HG02852 (cell line): ENCODE data around the gene ADRM1.

Experiments used
- ATAC-seq: cut with Tn5 transposase; IDR thresholded peaks from one replicate; pipeline ENCODE4 v1.9.1; 2021; ENCODE audit warnings: mild to moderate bottlenecking, moderate library complexity; ENCODE audit not compliant: unreplicated experiment

ADRM1 gene

DNA sequence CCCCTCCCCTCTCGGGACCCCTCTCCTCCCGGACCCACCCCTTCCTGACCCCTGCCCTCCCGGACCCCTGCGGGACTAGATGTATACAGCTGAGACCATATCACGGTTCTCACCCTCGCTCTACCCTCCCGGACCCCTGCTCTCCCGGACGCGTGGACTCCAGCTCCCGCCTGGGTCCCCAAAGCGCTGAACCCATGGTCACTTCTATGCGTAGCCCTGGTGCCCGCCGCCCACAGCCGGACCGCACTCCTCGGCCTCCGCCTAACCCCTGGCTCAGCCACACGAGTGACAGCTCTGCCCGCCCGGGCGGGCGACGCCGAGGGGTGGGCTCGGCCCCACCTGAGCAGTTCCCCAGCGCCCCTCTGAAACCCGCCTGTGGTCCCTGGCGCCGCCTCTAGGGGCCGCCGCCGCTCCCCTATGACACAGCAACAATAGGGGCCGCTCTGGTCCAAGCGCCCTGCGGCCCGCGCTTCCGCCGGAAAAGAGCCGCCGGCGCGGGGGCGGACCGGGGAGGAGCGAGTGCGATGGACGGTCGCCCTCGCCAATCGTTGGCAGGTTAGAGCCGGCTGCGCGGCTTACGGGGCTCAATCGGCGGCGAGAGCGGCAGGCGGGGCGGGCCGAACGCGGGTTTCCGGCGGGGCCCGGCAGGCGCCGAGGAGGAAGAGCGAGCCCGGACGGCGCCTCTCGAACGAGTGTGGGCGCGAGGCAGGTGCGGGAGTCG, at the start of gene ADRM1:
Gene ADRM1 (plus strand): TSS at position 657 of the 721 bp plus-strand sequence. CDS start 572 bp downstream, outside the sequence.
- peak; percentile 81 for ATAC-seq

- ATAC-seq, result no peak
Measured at GRCh38 chr20:62253398-62253797, 49.4 kb upstream of the ADRM1 start.

DNA sequence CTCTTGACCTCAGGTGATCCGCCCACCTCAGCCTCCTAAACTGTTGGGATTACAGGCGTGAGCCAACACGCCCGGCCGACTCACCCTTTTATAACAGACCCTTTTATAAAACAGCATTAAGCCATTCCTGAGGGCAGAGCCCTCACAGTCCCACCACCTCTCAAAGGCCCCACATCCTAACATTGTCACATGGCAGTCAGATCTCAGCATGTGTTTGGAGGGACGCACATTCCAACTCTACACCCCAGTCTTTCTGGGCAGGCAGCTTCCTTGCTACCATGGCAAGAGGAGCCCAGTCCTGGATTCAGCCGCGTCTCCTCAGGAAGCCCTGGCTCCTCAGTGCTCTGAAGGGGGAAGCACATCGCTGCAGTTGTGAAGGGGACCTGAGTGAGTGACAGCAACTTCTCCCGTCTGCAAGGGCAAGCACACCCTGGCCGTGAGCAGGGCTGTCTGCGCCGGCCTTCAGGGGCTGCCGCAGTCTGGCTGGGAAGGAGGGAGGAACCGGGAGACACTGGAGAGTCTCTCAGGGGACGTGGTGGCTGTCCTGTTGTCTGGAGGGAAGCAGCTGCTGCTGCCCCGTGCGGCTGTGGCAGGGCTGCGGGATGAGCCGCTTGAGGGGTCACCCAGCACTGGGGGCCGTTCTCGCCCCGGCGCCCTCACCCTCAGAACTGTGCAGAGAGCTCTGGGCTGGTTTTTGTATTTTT, 48.6 kb upstream of the ADRM1 start:
- no peak for ATAC-seq

- no peak for ATAC-seq
Measured at GRCh38 chr20:62255976-62256375, 46.8 kb upstream of the ADRM1 start.

DNA sequence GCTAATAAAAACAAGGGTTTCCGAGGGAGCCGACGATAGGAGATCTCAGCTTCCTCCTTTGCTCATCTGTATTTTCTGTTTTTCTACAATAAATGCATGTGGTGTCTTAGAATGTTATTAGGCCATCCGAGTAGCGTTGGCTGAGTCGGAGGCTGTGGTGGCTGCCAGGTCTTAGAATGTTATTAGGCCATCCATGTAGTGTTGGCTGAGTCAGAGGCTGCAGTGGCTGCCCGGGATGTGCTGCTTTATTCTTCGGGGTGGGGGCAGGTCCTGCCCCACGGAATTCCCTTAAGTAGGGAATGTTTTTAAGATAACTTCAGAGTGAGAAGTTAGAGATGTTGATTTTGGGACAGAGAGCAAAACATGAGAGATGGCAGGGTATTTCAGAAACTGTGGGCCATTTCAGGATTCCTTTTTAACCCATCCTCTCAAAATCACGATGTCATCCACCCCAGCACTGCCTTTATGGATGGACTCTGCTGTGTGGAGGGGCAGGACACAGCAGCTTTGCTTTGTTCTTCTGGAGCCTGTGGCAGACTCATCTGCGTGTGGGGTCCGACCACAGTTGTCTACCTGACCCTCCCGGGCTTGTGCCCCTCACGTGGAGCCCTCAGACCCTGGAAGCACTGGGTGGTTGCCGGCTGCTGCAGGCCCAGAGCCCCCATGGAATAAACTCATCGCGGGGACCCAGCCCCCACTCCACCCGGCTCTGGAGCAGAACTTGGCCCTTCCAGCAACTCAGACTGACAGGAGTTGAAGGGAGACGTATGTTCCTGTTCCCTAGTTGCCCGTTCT, 44.1 kb upstream of the ADRM1 start:
- ATAC-seq, result no peak

DNA sequence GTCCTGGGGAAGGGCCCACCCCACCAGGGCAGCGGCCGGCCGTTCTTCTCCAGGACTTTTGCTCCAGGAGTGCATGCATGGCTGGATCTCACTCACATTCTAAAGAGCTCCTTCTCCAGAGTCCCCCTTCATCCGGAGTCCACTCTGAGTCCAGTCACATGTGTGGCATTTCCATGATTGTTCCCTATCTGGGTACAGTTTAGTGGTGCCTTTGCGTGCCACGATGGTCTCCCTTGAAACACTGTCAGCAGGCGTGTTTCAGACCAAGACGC, 43.6 kb upstream of the ADRM1 start:
- ATAC-seq, result no peak

GRCh38 chr20:62262064-62262463, 40.7 kb upstream of the ADRM1 start:
- ATAC-seq, result no peak

- ATAC-seq, result no peak
Measured at GRCh38 chr20:62263396-62263795, 39.4 kb upstream of the ADRM1 start.

- no peak for ATAC-seq
Measured at GRCh38 chr20:62265365-62265764, 37.4 kb upstream of the ADRM1 start.

DNA sequence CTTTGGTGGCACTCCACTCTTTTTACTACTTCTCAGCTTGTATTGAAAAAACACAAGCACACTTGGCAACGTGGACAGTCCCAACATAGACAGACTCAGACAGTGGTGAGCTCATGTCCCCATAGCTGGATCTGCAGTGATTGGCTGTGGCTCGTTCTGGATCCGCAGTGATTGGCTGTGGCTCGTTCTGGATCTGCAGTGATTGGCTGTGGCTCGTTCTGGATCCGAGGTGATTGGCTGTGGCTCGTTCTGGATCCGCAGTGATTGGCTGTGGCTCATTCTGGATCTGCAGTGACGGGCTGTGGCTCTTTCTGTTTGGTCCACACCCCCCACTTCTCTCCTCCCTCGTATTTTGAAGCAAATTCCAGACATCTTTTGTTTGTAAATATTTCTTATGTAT, 36.5 kb upstream of the ADRM1 start:
- no peak for ATAC-seq

DNA sequence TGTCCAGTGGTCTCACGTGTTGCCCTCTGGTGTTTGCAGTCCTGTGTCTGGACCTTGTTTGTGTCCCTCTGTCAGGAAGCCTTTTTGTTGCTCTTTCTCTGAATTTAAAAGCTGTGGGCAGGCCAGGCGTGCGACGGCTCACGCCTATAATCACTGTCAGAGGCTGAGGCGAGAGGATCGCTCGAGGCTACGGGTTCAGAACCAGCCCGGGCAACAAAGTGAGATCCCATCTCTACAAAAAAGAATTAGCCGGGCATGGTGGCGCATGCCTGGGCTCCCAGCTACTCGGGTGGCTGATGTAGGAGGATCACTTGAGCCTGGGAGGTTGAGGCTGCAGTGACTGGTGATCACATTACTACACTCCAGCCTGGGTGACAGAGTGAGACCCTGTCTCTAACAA, 35.9 kb upstream of the ADRM1 start:
- no peak for ATAC-seq

DNA sequence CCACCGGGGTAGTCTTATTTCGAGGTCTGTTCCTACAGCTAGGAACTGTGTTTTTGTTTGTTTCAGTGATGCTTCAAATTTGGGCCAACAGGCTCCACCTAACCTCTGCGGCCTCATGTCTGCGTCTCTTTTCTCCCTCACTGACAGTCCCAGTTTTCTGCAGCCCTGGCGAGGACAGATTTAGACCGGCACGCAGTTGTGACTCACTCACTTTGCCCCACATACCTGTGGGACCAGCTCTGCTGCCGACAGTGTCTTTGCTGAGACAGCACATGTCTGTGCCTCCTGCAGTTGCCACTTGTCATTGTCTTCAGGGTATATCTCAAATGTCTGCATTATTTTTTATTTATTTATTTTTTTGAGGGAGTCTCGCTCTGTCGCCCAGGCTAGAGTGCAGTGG, 35.3 kb upstream of the ADRM1 start:
- ATAC-seq, result no peak

GRCh38 chr20:62268228-62268900, 34.4 kb upstream of the ADRM1 start:
- no peak for ATAC-seq

DNA sequence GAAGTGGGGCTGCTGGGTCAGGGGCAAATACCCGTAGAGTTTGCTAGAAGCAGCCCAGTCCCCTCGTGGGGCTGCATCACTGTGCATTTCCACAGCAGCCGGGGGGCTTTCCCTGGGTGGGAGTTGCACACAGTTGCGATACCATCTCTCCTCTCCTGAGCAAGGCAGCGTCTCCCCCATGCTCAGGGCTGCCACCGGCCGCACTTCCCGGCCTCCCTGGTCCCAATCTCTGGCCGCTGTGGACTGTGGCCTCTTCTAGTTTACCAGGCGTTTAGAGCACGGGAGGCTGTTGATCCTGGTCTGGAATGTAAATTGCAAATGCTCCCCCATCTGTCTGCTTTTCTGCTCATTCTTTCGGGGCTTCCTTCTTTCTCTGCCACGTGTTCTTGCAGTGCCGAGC, 33.4 kb upstream of the ADRM1 start:
- no peak for ATAC-seq

- ATAC-seq, result no peak
Measured at GRCh38 chr20:62269871-62270270, 32.9 kb upstream of the ADRM1 start.

DNA sequence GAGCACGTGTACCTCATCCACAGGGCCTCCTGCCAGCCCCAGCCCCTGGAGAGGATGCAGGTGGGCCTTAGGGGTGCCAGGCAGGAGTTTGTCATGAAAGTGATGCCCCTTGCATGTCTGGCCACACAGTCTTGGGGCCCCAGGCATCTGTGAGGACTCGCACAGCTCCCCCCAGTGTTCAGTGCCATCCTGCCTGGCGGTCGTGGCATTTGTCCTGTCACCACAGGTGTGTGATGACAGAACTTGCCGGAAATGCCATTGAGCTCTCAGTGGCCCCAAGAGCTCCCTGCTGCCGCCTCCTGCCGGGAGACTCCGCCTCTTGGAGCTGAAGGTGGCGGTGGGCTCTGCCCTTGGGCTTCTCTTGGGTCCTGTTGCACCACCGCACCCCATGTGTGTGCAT, 30.6 kb upstream of the ADRM1 start:
- no peak for ATAC-seq

GRCh38 chr20:62273416-62273815, 29.4 kb upstream of the ADRM1 start:
- no peak for ATAC-seq

DNA sequence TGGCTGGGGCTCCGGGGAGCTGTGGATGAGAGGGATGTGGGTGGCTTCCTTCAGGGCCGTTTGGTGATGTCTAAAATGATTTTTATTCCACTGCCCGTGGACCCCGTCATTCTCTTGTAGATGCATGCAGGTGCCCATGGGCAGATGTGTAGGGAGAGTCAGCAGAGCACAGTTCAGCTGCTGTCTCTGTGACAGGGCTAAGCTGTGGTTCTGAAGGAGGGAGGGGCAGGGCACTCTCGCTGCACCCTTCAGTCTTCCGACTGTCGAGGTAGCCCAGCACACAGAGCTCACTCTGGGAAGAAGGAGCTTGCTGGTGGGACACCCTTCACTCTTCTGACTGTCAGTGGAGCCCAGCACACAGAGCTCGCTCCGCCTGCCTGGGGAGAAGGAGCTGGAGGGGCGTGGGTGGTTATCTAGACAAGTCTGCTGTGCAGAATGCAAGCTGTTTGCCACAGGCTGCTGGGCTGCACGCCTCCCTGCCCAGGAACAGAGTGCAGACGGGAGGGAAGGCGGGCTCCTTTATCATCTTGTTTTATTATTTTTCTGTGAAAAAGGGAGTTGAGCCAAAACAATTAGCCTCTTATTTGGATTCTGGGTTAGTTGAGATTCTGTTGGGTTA, 28.4 kb upstream of the ADRM1 start:
- no peak for ATAC-seq

DNA sequence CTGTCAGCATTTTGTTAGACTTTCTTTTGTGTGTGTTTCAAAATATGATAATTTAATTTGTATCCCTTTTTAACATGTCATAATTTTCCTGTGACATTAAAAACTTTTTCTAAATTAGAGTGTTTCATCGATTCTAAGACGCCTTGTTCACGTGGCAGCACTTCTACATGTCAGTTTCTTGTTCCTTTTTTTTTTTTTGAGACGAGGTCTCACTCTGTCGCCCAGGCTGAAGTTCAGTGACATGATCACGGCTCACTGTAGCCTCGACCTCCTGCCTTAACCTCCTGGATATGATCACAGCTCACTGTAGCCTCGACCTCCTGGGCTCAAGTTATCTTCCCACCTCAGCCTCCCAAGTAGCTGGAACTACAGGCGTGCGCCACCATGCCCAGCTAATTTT, 27.6 kb upstream of the ADRM1 start:
- no peak for ATAC-seq

DNA sequence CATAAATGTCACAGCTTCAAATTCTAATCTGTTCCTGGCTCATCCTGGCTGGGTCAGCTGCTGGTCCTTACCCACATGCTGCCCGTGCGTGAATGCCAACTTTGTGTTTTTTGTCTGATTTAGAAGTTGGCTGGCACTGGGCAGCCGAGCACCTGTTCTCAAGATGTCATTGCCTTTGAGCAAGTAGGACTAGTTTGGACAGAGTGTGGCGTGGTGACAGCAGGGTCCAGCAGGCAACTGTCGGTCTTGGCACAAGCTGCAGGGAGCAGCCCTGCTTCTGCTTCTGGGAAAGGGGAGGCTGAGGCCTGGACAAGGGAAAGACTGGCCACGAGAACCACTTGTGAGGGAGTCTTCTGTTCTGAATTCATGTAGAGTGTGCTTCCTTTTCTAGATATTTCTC, 26.4 kb upstream of the ADRM1 start:
- no peak for ATAC-seq

- ATAC-seq, result no peak
Measured at GRCh38 chr20:62277253-62277652, 25.5 kb upstream of the ADRM1 start.
